GM23338 (cell line): Measurements from ENCODE around the gene ARHGEF40. TPM values are rescaled to one million over a fixed set of nuclear protein-coding genes. Genes with fewer than 3 reads are reported as not detected.
A peak's percentile ranks its signal among the peaks of the same experiment; 100 is the strongest.

ENCODE experiments used
- ATAC-seq: fragments of 200-7000 bp; cut with Tn5 transposase; 3 replicates; pipeline ENCODE4 v1.9.1; 2020
- DNase-seq: peaks from one replicate; pipeline ENCODE4 v3.0.0-alpha.2; 2015; ENCODE audit warnings: low spot score
- H2AFZ ChIP-seq: fragments of 200-600 bp; sonication (generic); 2 replicates; pipeline ENCODE4 v1.8.0; 2016; ENCODE audit warnings: antibody characterized with exemption, mild to moderate bottlenecking, moderate library complexity
- H3F3A ChIP-seq: fragments of 200-600 bp; sonication (generic); replicated peaks from 2 replicates; pipeline ENCODE4 v1.8.0; 2017; ENCODE audit warnings: antibody characterized with exemption, mixed run types, low read depth
- H3K27ac ChIP-seq: fragments of 200-600 bp; sonication (generic); 2 replicates; pipeline ENCODE4 v1.6.1; 2016; ENCODE audit warnings: low read depth
- H3K27me3 ChIP-seq: fragments of 200-600 bp; sonication (generic); 2 replicates; pipeline ENCODE4 v1.8.0; 2016; ENCODE audit warnings: mild to moderate bottlenecking, mixed run types, moderate library complexity; ENCODE audit not compliant: insufficient read depth
- H3K36me3 ChIP-seq: fragments of 200-600 bp; sonication (generic); 2 replicates; pipeline ENCODE4 v1.8.0; 2016; ENCODE audit warnings: mild to moderate bottlenecking; ENCODE audit not compliant: insufficient read depth
- H3K4me1 ChIP-seq: fragments of 200-600 bp; sonication (generic); 2 replicates; pipeline ENCODE4 v1.8.0; 2016; ENCODE audit warnings: mild to moderate bottlenecking, moderate library complexity; ENCODE audit not compliant: insufficient read depth
- H3K4me2 ChIP-seq: fragments of 200-600 bp; sonication (generic); 2 replicates; pipeline ENCODE4 v1.7.1; 2017; ENCODE audit warnings: mixed run types
- H3K4me3 ChIP-seq: fragments of 200-600 bp; sonication (generic); 2 replicates; pipeline ENCODE4 v1.6.1; 2016; ENCODE audit warnings: mixed run types
- H3K79me2 ChIP-seq: fragments of 200-600 bp; sonication (generic); replicated peaks from 2 replicates; pipeline ENCODE4 v1.8.0; 2017; ENCODE audit warnings: mild to moderate bottlenecking; ENCODE audit not compliant: insufficient read depth
- H3K9me2 ChIP-seq: fragments of 200-600 bp; sonication (generic); 2 replicates; pipeline ENCODE4 v1.8.0; 2017; ENCODE audit not compliant: insufficient read depth
- H4K20me1 ChIP-seq: fragments of 200-600 bp; sonication (generic); replicated peaks from 2 replicates; pipeline ENCODE4 v1.8.0; 2017; ENCODE audit warnings: mild to moderate bottlenecking; ENCODE audit not compliant: insufficient read depth
- H3K27ac Mint-ChIP-seq: 2 replicates; pipeline ENCODE4 v1.8.0; 2020; ENCODE audit warnings: inconsistent platforms, mild to moderate bottlenecking, moderate library complexity, mixed read lengths
- H3K27me3 Mint-ChIP-seq: 3 replicates; pipeline ENCODE4 v1.8.0; 2022; ENCODE audit warnings: low read depth, mild to moderate bottlenecking, moderate library complexity, mixed read lengths, inconsistent platforms; ENCODE audit not compliant: insufficient read depth, poor library complexity
- H3K36me3 Mint-ChIP-seq: 3 replicates; pipeline ENCODE4 v1.8.0; 2021; ENCODE audit warnings: low read depth, mild to moderate bottlenecking, inconsistent platforms, moderate library complexity, mixed read lengths
- H3K4me1 Mint-ChIP-seq: 3 replicates; pipeline ENCODE4 v1.8.0; 2020; ENCODE audit warnings: mild to moderate bottlenecking, inconsistent platforms, mixed read lengths
- H3K4me3 Mint-ChIP-seq: 3 replicates; pipeline ENCODE4 v1.8.0; 2021; ENCODE audit warnings: moderate library complexity, mild to moderate bottlenecking, inconsistent platforms, mixed read lengths
- H3K9me3 Mint-ChIP-seq: 3 replicates; pipeline ENCODE4 v1.8.0; 2020; ENCODE audit warnings: moderate library complexity, mild to moderate bottlenecking, inconsistent platforms, mixed read lengths
- CREB1 ChIP-seq: fragments of 250-450 bp; sonication (Bioruptor Pico); IDR thresholded peaks from 2 replicates; pipeline ENCODE4 v1.5.0; 2020; ENCODE audit warnings: low read depth, mild to moderate bottlenecking, moderate library complexity
- EZH2 ChIP-seq: fragments of 200-600 bp; sonication (generic); IDR thresholded peaks from one replicate; pipeline ENCODE4 v1.8.0; 2017; ENCODE audit warnings: antibody characterized with exemption, mild to moderate bottlenecking, low read depth; ENCODE audit not compliant: unreplicated experiment
- EZH2phosphoT487 ChIP-seq: fragments of 200-600 bp; sonication (generic); IDR thresholded peaks from one replicate; pipeline ENCODE4 v1.8.1; 2018; ENCODE audit warnings: antibody characterized with exemption; ENCODE audit not compliant: unreplicated experiment
- JUNB ChIP-seq: IDR thresholded peaks from one replicate; pipeline ENCODE4 v1.6.1; 2016; ENCODE audit warnings: antibody characterized with exemption; ENCODE audit not compliant: unreplicated experiment
- NANOG ChIP-seq: IDR thresholded peaks from 2 replicates; pipeline ENCODE4 v1.6.1; 2016; ENCODE audit warnings: antibody characterized with exemption, borderline replicate concordance
- STAT1 ChIP-seq: IDR thresholded peaks from one replicate; pipeline ENCODE4 v1.6.1; 2016; ENCODE audit warnings: antibody characterized with exemption; ENCODE audit not compliant: unreplicated experiment
- ZNF114 ChIP-seq: fragments of 250-450 bp; sonication (Bioruptor Pico); IDR thresholded peaks from 2 replicates; pipeline ENCODE4 v1.5.0; 2020; ENCODE audit warnings: mild to moderate bottlenecking, moderate library complexity
- ZNF331 ChIP-seq: fragments of 250-450 bp; sonication (Bioruptor Pico); IDR thresholded peaks from 2 replicates; pipeline ENCODE4 v1.5.0; 2020; ENCODE audit warnings: low read depth, mild to moderate bottlenecking, moderate library complexity
- polyA plus RNA-seq: library from polyadenylated mRNA; unstranded; fragments of >200 nt; fragmentation: Nextera tagmentation; extraction: Ambion mirVana; gene quantifications from 2 replicates; pipeline ENCODE4 v1.2.1, GENCODE V29; 2016
- total RNA-seq: library from RNA; depleted of rRNA; stranded (reverse); fragments of >200 nt; shearing (Covaris generic); gene quantifications from 2 replicates; pipeline ENCODE4 v1.2.3, GENCODE V29; 2014
- TF ChIP-seq, protein P1 (sequence below): fragments of 250-450 bp; sonication (Bioruptor Pico); IDR thresholded peaks from 2 replicates; pipeline ENCODE4 v1.5.0; 2020; ENCODE audit warnings: mild to moderate bottlenecking, moderate library complexity
- TF ChIP-seq, protein P2 (sequence below), 2 experiments: fragments of 200-600 bp in 1 of 2; sonication (generic) in 1 of 2; conservative IDR thresholded peaks; 2 replicates each; pipeline versions ENCODE4 v1.5.1 to v1.6.1; 2016 to 2017; ENCODE audit warnings: antibody characterized with exemption in 2 of 2, low read depth in 2 of 2, mild to moderate bottlenecking in 2 of 2, moderate library complexity in 1 of 2

Gene ARHGEF40
- total and polyA plus RNA-seq, 2 experiments from 2014 or later: 17.7 to 44.6 TPM

DNA sequence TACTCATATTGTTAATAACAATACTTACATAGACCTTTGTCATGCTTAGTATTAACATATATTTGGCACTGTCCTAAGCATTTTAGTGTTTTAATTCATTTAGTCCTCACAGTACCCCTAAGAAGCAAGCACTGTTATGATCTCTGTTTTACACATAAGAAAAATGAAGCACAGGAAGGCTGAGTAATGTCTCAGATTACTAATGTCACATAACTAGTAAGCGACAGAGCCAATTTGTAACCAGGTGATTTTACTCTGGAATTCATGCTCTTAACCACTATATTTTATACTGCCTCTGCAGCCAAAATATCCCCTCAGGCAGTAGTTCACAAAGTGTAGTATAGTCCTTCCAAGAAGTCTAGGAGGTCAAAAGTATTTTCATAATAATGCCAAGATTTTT lies 51.0 kb downstream of the ARHGEF40 start (continued):
- TF ChIP-seq, protein P1, sequence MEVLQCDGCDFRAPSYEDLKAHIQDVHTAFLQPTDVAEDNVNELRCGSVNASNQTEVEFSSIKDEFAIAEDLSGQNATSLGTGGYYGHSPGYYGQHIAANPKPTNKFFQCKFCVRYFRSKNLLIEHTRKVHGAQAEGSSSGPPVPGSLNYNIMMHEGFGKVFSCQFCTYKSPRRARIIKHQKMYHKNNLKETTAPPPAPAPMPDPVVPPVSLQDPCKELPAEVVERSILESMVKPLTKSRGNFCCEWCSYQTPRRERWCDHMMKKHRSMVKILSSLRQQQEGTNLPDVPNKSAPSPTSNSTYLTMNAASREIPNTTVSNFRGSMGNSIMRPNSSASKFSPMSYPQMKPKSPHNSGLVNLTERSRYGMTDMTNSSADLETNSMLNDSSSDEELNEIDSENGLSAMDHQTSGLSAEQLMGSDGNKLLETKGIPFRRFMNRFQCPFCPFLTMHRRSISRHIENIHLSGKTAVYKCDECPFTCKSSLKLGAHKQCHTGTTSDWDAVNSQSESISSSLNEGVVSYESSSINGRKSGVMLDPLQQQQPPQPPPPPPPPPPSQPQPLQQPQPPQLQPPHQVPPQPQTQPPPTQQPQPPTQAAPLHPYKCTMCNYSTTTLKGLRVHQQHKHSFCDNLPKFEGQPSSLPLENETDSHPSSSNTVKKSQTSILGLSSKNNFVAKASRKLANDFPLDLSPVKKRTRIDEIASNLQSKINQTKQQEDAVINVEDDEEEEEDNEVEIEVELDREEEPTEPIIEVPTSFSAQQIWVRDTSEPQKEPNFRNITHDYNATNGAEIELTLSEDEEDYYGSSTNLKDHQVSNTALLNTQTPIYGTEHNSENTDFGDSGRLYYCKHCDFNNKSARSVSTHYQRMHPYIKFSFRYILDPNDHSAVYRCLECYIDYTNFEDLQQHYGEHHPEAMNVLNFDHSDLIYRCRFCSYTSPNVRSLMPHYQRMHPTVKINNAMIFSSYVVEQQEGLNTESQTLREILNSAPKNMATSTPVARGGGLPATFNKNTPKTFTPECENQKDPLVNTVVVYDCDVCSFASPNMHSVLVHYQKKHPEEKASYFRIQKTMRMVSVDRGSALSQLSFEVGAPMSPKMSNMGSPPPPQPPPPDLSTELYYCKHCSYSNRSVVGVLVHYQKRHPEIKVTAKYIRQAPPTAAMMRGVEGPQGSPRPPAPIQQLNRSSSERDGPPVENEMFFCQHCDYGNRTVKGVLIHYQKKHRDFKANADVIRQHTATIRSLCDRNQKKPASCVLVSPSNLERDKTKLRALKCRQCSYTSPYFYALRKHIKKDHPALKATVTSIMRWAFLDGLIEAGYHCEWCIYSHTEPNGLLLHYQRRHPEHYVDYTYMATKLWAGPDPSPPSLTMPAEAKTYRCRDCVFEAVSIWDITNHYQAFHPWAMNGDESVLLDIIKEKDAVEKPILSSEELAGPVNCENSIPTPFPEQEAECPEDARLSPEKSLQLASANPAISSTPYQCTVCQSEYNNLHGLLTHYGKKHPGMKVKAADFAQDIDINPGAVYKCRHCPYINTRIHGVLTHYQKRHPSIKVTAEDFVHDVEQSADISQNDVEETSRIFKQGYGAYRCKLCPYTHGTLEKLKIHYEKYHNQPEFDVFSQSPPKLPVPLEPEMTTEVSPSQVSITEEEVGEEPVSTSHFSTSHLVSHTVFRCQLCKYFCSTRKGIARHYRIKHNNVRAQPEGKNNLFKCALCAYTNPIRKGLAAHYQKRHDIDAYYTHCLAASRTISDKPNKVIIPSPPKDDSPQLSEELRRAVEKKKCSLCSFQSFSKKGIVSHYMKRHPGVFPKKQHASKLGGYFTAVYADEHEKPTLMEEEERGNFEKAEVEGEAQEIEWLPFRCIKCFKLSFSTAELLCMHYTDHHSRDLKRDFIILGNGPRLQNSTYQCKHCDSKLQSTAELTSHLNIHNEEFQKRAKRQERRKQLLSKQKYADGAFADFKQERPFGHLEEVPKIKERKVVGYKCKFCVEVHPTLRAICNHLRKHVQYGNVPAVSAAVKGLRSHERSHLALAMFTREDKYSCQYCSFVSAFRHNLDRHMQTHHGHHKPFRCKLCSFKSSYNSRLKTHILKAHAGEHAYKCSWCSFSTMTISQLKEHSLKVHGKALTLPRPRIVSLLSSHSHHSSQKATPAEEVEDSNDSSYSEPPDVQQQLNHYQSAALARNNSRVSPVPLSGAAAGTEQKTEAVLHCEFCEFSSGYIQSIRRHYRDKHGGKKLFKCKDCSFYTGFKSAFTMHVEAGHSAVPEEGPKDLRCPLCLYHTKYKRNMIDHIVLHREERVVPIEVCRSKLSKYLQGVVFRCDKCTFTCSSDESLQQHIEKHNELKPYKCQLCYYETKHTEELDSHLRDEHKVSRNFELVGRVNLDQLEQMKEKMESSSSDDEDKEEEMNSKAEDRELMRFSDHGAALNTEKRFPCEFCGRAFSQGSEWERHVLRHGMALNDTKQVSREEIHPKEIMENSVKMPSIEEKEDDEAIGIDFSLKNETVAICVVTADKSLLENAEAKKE (CRISPR knock-in tag): no peak
- TF ChIP-seq NANOG: no peak

DNA sequence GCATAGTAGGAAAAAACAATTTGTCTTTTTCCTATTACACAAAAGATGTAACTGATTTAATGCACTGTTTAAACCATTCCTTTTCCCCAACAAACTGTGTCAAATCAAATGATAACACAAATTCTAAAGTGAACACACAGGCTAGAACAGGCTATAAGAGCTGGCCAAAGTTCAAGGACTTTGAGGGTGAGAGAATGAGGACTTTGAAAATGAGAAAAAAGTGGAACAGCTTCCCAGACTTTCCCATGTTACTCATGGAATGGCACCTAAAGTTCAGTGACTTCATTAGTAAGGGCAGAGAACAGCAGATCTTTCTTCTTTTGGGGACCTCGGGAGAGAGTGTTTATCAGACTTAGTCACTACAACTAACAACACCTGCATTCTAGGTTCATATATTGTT lies 53.3 kb downstream of the ARHGEF40 start:
- Histone ChIP-seq H3K27me3 (no peaks in the 10 kb centered on the region), H3K36me3 (no peaks in the 10 kb centered on the region), H3K27ac (no peak overlapping the region), H2AFZ (no peak overlapping the region), H3K9me2 (no peaks in the 10 kb centered on the region), H3F3A (no peaks in the 10 kb centered on the region), H3K4me1 (no peaks in the 10 kb centered on the region), H3K4me2 (no peak overlapping the region), H4K20me1 (no peaks in the 10 kb centered on the region), H3K4me3 (no peak overlapping the region), H3K79me2 (no peaks in the 10 kb centered on the region)
- no peak overlapping the region for H3K27ac Mint-ChIP-seq
- H3K36me3 Mint-ChIP-seq: no peaks in the 10 kb centered on the region
- H3K4me3 Mint-ChIP-seq: no peak overlapping the region
- peaks cover 3% of the 10 kb centered on the region for H3K27me3 Mint-ChIP-seq
- DNase-seq (no peak), ATAC-seq (no peak)
- H3K9me3 Mint-ChIP-seq: no peaks in the 10 kb centered on the region
- H3K4me1 Mint-ChIP-seq: no peaks in the 10 kb centered on the region
- no peak for TF ChIP-seq ZNF114 (CRISPR knock-in tag)
- TF ChIP-seq CREB1 (CRISPR knock-in tag): no peak
- TF ChIP-seq NANOG: no peak

DNA sequence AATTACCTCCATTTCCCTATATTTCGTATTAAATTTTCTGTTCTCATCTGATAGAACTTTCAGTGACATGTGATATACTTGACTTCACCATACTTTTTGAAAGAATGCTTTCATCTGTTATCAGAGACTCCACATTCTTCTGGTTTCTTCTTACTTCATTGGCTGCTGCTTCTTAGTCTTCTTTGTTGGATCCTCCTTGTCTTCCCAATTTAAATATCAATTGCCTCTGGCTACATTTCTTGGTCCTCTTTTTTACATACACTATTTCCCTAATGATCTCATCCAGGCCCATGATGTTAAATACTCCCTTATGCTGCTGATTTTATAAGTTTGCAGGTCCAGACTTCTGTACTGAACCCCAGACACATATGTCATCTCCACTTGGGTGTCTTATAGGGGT lies 63.8 kb downstream of the ARHGEF40 start:
- peaks cover 11% of the 10 kb centered on the region for H3K4me1 Mint-ChIP-seq
- H3K27me3 ChIP-seq: no peaks in the 10 kb centered on the region
- H4K20me1 ChIP-seq: no peaks in the 10 kb centered on the region
- no peaks in the 10 kb centered on the region for H3F3A ChIP-seq
- no peak overlapping the region for H3K4me2 ChIP-seq
- H3K4me3 Mint-ChIP-seq: no peak overlapping the region; the same call in 2 of the 3 replicates
- no peaks in the 10 kb centered on the region for H3K27me3 Mint-ChIP-seq
- H3K79me2 ChIP-seq: no peaks in the 10 kb centered on the region
- ATAC-seq (peak; percentile 64), DNase-seq (peak; percentile 70)
- H3K36me3 ChIP-seq: 0 out of 2 replicates have a peak, but pooled peaks cover 3% of the 10 kb centered on the region
- no peak overlapping the region for H3K27ac ChIP-seq
- H2AFZ ChIP-seq: no peak overlapping the region
- H3K9me3 Mint-ChIP-seq: peaks cover 4% of the 10 kb centered on the region
- no peaks in the 10 kb centered on the region for H3K9me2 ChIP-seq
- peaks cover 10% of the 10 kb centered on the region for H3K4me1 ChIP-seq
- peaks cover 4% of the 10 kb centered on the region; the same call in 2 of the 3 replicates for H3K36me3 Mint-ChIP-seq
- H3K27ac Mint-ChIP-seq: no peak overlapping the region
- H3K4me3 ChIP-seq: no peak overlapping the region
- TF ChIP-seq STAT1 (no peak), NANOG (no peak), EZH2 (no peak), ZNF331 (CRISPR knock-in tag) (no peak), JUNB (no peak), EZH2phosphoT487 (no peak)
- TF ChIP-seq, protein P2, sequence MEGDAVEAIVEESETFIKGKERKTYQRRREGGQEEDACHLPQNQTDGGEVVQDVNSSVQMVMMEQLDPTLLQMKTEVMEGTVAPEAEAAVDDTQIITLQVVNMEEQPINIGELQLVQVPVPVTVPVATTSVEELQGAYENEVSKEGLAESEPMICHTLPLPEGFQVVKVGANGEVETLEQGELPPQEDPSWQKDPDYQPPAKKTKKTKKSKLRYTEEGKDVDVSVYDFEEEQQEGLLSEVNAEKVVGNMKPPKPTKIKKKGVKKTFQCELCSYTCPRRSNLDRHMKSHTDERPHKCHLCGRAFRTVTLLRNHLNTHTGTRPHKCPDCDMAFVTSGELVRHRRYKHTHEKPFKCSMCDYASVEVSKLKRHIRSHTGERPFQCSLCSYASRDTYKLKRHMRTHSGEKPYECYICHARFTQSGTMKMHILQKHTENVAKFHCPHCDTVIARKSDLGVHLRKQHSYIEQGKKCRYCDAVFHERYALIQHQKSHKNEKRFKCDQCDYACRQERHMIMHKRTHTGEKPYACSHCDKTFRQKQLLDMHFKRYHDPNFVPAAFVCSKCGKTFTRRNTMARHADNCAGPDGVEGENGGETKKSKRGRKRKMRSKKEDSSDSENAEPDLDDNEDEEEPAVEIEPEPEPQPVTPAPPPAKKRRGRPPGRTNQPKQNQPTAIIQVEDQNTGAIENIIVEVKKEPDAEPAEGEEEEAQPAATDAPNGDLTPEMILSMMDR (conservative IDR thresholded peaks at IDR 0.05; ENCODE audit: low read depth in 2 of 2): no peak
